ENCODE data around the gene CSF3.

DNA sequence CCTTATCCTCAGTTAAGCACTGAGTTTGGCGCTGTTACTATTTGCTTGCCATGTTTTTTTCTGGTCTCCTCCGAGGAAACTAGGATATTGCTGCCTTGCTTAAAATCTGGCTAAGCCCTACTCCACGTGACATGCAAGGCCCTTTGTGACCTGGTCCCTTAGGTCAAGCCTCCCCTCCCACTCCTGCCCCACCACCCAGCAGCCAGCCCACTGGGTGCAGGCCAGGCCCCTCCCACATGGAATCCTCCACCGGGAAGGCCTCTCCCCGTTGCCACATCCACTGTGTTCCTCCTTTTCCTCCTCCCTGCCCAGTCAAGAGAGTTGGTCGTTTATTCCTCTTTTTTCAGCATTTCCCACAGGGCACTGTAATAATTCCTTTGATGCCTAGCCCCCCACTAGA is 18.4 kb upstream of the CSF3 start:
- TF ChIP-seq, protein P1, sequence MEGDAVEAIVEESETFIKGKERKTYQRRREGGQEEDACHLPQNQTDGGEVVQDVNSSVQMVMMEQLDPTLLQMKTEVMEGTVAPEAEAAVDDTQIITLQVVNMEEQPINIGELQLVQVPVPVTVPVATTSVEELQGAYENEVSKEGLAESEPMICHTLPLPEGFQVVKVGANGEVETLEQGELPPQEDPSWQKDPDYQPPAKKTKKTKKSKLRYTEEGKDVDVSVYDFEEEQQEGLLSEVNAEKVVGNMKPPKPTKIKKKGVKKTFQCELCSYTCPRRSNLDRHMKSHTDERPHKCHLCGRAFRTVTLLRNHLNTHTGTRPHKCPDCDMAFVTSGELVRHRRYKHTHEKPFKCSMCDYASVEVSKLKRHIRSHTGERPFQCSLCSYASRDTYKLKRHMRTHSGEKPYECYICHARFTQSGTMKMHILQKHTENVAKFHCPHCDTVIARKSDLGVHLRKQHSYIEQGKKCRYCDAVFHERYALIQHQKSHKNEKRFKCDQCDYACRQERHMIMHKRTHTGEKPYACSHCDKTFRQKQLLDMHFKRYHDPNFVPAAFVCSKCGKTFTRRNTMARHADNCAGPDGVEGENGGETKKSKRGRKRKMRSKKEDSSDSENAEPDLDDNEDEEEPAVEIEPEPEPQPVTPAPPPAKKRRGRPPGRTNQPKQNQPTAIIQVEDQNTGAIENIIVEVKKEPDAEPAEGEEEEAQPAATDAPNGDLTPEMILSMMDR (IDR thresholded peaks at IDR 0.05), result no peak
- no peak for TF ChIP-seq POLR2A (IDR thresholded peaks at IDR 0.05)
